A549 treated with AZD9567 at 1 μM for 4 hours (cell line): ENCODE data around the gene TUBD1. TPM values are rescaled to one million over a fixed set of nuclear protein-coding genes. Genes with fewer than 3 reads are reported as not detected.

ENCODE experiments used
- total RNA-seq: library from RNA; stranded (reverse); fragments of 200-300 nt; extraction: Qiagen RNA extraction; gene quantifications from 5 replicates; pipeline ENCODE4 v1.2.3, GENCODE V29; 2022; ENCODE audit not compliant: insufficient read depth

The TUBD1 gene, protein sequence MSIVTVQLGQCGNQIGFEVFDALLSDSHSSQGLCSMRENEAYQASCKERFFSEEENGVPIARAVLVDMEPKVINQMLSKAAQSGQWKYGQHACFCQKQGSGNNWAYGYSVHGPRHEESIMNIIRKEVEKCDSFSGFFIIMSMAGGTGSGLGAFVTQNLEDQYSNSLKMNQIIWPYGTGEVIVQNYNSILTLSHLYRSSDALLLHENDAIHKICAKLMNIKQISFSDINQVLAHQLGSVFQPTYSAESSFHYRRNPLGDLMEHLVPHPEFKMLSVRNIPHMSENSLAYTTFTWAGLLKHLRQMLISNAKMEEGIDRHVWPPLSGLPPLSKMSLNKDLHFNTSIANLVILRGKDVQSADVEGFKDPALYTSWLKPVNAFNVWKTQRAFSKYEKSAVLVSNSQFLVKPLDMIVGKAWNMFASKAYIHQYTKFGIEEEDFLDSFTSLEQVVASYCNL
- 9.7 to 15.2 TPM (median 11.6 TPM) in 5 replicates for total RNA-seq

DNA sequence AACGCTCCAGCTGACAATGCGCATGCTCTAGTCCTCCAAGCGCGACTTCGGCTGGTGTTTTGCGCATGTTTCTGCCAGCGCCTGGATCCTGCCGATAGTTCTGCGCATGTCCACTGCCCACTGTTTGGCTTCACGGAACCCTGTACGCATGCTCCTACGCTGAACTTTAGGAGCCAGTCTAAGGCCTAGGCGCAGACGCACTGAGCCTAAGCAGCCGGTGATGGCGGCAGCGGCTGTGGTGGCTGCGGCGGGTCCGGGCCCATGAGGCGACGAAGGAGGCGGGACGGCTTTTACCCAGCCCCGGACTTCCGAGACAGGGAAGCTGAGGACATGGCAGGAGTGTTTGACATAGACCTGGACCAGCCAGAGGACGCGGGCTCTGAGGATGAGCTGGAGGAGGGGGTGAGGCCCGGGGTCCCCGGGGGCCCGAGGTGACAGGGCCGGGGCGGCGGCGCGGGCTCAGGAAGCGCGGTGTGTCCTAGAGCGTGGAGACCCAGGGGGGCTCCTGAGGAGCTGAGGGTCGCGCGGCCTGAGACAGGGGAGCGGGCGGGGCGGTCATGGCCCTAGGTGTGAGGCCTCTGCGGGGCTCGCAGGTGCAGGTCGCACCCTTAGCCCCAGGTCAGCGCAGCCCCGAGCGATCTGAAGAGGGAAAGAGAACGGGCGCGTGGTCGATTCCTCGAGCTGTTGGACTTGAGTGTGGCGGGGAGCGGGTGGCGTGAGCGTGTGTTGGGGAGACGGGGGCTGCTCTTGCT, at the start of gene TUBD1, which contains the start of gene RPS6KB1:
TSS of gene TUBD1 (minus strand) at position 20 of the 752 bp plus-strand sequence. CDS start 1,941 bp downstream, outside the sequence.
TSS of gene RPS6KB1 (plus strand) at position 198 of the 752 bp plus-strand sequence. CDS start at position 262, 64 bp downstream.

Other genes starting within 250 kb of the TUBD1 start
- gene PTRH2, start 185.5 kb downstream of the TUBD1 start, total RNA-seq: 95.3 to 116 TPM (median 102 TPM) in 5 replicates
- 144 to 239 TPM (median 176 TPM) in 5 replicates for gene VMP1, start 185.3 kb downstream of the TUBD1 start, total RNA-seq
- gene RPS6KB1, start 178 bp upstream of the TUBD1 start, total RNA-seq: 36.5 to 51.6 TPM (median 49.2 TPM) in 5 replicates
- gene RNFT1, start 71.8 kb upstream of the TUBD1 start, total RNA-seq: 12.0 to 15.0 TPM (median 13.6 TPM) in 5 replicates
- 17.5 to 21.5 TPM (median 20.5 TPM) in 5 replicates for gene HEATR6, start 186.0 kb upstream of the TUBD1 start, total RNA-seq